ENCODE results near the gene UNC45B. TPM values are rescaled to one million over a fixed set of nuclear protein-coding genes. Genes with fewer than 3 reads are reported as not detected.

The UNC45B gene
- total RNA-seq, 1 experiment from 2014 or later: 0.22 TPM

GRCh38 chr17:35214192-35214591 is 66.6 kb downstream of the UNC45B start:
- Histone ChIP-seq H2AK5ac (ENCODE audit: insufficient read length, low read length) (no peak overlapping the region), H3K23me2 (ENCODE audit: insufficient read length, low read depth, low read length, poor library complexity, severe bottlenecking) (no peaks in the 10 kb centered on the region), H4K91ac (ENCODE audit: insufficient read length, low read depth, low read length) (no peak overlapping the region), H2AFZ (ENCODE audit: low read length) (no peak overlapping the region), H3K4me2 (ENCODE audit: insufficient read depth, insufficient read length, low read length) (no peak overlapping the region), H2BK12ac (ENCODE audit: insufficient read length, low read depth, low read length) (no peak overlapping the region), H3K27ac (ENCODE audit: insufficient read length, low read depth, low read length) (no peak overlapping the region), H3K79me2 (ENCODE audit: insufficient read depth, low read length) (no peaks in the 10 kb centered on the region), H3K79me1 (ENCODE audit: insufficient read depth, low read depth, low read length, poor library complexity, severe bottlenecking) (no peaks in the 10 kb centered on the region), H4K8ac (replicated peaks; ENCODE audit: insufficient read length, low read depth, low read length) (no peak overlapping the region), H3K56ac (ENCODE audit: insufficient read length, low read depth, low read length) (no peak overlapping the region), H2BK20ac (ENCODE audit: low read depth, low read length, poor library complexity, severe bottlenecking) (no peak overlapping the region), H3K14ac (ENCODE audit: insufficient read depth, low read length) (no peak overlapping the region), H3K23ac (ENCODE audit: insufficient read length, low read depth, low read length) (no peak overlapping the region), H3K4me1 (ENCODE audit: insufficient read depth, low read length) (no peaks in the 10 kb centered on the region), H3K4ac (ENCODE audit: low read depth, low read length) (no peak overlapping the region), H4K20me1 (ENCODE audit: control insufficient read depth, insufficient read depth, insufficient read length) (no peaks in the 10 kb centered on the region), H2BK120ac (ENCODE audit: low read depth, low read length, poor library complexity, severe bottlenecking) (no peak overlapping the region), H3T11ph (ENCODE audit: low read length) (no peak overlapping the region), H2BK15ac (ENCODE audit: low read depth, low read length) (no peak overlapping the region), H3K18ac (ENCODE audit: insufficient read length, low read depth, low read length) (no peak overlapping the region), H3K27me3 (ENCODE audit: insufficient read depth, low read length) (no peaks in the 10 kb centered on the region), H2BK5ac (ENCODE audit: insufficient read length, low read length) (no peak overlapping the region), H3K9ac (ENCODE audit: extremely low read depth, insufficient read length, low read length) (no peak overlapping the region), H4K5ac (ENCODE audit: insufficient read length, low read depth, low read length) (no peak overlapping the region), H3K9me3 (ENCODE audit: control insufficient read depth, low read depth, low read length) (no peaks in the 10 kb centered on the region)
- WGBS (ENCODE audit: extremely low coverage, insufficient read length, low lambda C conversion rate): no CpG with 5 or more reads among the region's 3 CpGs
- no peak for DNase-seq
- Mint-ChIP-seq H3K4me3 (no peak overlapping the region), H3K27ac (no peak overlapping the region), H3K27me3 (ENCODE audit: low read depth) (peaks cover 12% of the 10 kb centered on the region), H3K36me3 (ENCODE audit: insufficient read depth in 1 of 3, low read depth in 3 of 3) (no peaks in the 10 kb centered on the region), H3K4me1 (peaks cover 5 to 6% of the 10 kb centered on the region in 2 experiments; a peak in 3 of 4 replicates), H3K9me3 (no peaks in the 10 kb centered on the region)
- TF ChIP-seq CTCF (conservative IDR thresholded peaks at IDR 0.05): no peak

Data from H9 (cell line).